HL-60 (cell line): ENCODE data around the gene VRK2.

ENCODE experiments used
- CTCF ChIP-seq: IDR thresholded peaks from one replicate; pipeline ENCODE4 v1.5.1; 2011; ENCODE audit warnings: low read length, control low read depth, inconsistent platforms; ENCODE audit not compliant: insufficient read depth
- GABPA ChIP-seq: IDR thresholded peaks from 2 replicates; pipeline ENCODE4 v1.6.1; 2012; ENCODE audit warnings: low read depth
- REST ChIP-seq: IDR thresholded peaks from 2 replicates; pipeline ENCODE4 v1.6.1; 2012; ENCODE audit warnings: low read depth; ENCODE audit not compliant: insufficient replicate concordance
- SPI1 ChIP-seq: IDR thresholded peaks from 2 replicates; pipeline ENCODE4 v1.6.1; 2012; ENCODE audit warnings: low read depth, mild to moderate bottlenecking, borderline replicate concordance

GRCh38 chr2:58052978-58053377 lies 6.4 kb downstream of the VRK2 start:
- TF ChIP-seq CTCF (no peak), REST (no peak), GABPA (no peak), SPI1 (no peak)
